ENCODE data around the gene CLNS1A. TPM values are rescaled to one million over a fixed set of nuclear protein-coding genes. Genes with fewer than 3 reads are reported as not detected.
"Not testable (repeated sequence)": the region's sequence is repeated elsewhere in the genome, so short reads cannot be mapped to it uniquely, and the experiment has no call there.

Gene CLNS1A
- total RNA-seq, 2 donors from 2014 or later = 76.4 to 87.4 TPM

DNA sequence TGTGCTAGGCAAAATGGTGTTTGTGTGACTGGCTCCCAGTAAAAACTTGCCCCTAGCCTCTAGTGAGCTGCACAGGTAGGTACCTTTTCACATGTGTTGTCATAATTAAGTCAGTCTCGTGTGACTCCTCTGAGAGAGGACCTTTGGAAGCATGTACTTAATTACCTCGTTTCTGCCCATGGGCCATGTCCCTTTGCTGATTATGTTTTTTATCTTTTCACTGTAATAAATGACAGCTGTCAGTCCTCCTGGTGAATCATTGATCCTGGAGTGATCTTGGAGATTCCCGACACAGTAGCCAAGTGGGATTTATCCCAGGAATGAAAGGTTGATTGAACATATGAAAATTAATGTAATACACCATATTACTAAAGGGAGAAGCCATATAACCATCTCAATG, 12.5 kb upstream of the CLNS1A start:
- Mint-ChIP-seq H3K27ac (no peak overlapping the region), H3K4me1 (peaks cover 2% of the 10 kb centered on the region), H3K4me3 (no peak overlapping the region), H3K27me3 (peaks cover 17% of the 10 kb centered on the region), H3K36me3 (ENCODE audit: low read depth) (no peaks in the 10 kb centered on the region)
- no peaks in the 10 kb centered on the region for H3K9me3 ChIP-seq (ENCODE audit: control insufficient read depth, low read length, poor library complexity, severe bottlenecking)
- DNase-seq (no peak), ATAC-seq (no peak)

DNA sequence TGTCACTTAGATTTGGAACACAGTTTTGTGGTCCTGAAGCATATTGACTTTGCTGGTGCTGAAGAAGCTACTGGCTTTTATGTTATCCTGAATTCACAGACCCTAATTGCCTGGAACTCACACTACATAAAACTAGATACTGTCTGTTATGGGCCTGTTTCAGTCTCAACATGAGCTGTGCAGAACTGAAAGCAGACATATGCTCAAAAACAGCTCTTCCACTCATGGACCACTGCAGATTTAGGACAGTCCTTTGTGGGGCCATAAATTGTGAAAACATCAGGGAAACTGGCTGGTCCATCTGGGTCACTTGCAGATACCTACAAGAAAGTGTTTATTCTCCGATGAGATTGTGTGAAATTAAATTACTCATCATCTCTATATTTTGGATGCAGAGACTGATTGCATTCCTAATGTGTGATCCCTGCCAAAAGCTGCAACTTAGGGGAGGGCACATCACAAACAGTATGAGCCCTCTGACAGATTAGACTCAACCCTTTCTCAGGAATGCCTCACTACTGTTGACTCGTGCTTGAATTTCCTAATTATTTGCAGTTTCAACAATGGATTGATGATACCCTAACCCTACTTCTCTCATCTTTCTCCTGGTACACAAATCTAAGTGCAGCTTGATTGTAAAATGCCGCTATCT, 10.2 kb upstream of the CLNS1A start:
- Mint-ChIP-seq H3K36me3 (ENCODE audit: low read depth) (no peaks in the 10 kb centered on the region), H3K27me3 (peaks cover 17% of the 10 kb centered on the region), H3K4me3 (no peak overlapping the region), H3K27ac (no peak overlapping the region), H3K4me1 (peaks cover 6% of the 10 kb centered on the region)
- DNase-seq = no peak
- no peak for ATAC-seq
- no peaks in the 10 kb centered on the region for H3K9me3 ChIP-seq (ENCODE audit: control insufficient read depth, low read length, poor library complexity, severe bottlenecking)

DNA sequence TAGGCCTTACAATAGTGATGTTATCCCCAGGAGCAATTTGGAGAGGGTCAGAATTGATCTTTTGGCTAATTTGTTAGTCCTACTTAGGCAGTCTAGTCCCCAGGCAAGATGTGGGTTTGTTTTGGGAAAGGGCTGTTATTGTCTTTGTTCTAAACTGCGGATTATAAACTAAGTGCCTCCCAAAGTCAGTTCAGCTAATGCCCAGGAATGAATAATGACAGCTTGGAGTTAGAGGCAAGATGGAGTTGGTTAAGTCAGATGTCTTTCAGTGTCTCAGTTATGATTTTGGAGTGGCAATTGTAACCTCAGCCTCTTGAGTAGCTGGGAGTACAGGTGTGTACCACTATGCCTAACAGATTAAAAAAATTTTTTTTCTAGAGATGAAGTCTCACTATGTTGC, 7.3 kb upstream of the CLNS1A start:
- H3K4me1 Mint-ChIP-seq = peaks cover 5% of the 10 kb centered on the region
- H3K27ac Mint-ChIP-seq = no peak overlapping the region
- no peak overlapping the region for H3K4me3 Mint-ChIP-seq
- DNase-seq = no peak
- H3K36me3 Mint-ChIP-seq (ENCODE audit: low read depth) = no peaks in the 10 kb centered on the region
- ATAC-seq = no peak
- H3K9me3 ChIP-seq (ENCODE audit: control insufficient read depth, low read length, poor library complexity, severe bottlenecking) = no peaks in the 10 kb centered on the region
- peaks cover 11% of the 10 kb centered on the region for H3K27me3 Mint-ChIP-seq

DNA sequence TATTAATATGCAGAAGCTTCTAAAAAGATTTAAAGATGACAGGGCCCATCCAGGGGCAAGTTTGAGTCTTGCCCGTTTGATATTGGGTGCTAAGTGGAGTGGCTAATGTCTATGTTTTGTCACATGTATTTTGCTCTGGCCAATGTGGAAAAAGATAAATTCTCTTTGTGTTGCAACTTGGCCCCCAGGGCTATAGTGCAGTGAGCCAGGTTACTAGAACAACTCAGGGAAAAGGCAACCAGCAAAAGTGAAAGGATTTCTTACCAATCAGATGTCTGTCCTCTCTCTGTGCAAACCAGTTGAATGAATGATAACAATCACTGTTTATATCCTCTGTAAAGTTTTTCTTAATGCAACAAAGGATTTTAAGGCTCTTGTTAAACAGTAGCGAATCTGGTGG, 4.6 kb upstream of the CLNS1A start:
- H3K9me3 ChIP-seq (ENCODE audit: control insufficient read depth, low read length, poor library complexity, severe bottlenecking) = no peaks in the 10 kb centered on the region
- Mint-ChIP-seq H3K36me3 (ENCODE audit: low read depth) (no peaks in the 10 kb centered on the region), H3K4me3 (no peak overlapping the region), H3K4me1 (peaks cover 7% of the 10 kb centered on the region), H3K27me3 (peaks cover 9% of the 10 kb centered on the region), H3K27ac (no peak overlapping the region)
- no peak for DNase-seq
- ATAC-seq = no peak

DNA sequence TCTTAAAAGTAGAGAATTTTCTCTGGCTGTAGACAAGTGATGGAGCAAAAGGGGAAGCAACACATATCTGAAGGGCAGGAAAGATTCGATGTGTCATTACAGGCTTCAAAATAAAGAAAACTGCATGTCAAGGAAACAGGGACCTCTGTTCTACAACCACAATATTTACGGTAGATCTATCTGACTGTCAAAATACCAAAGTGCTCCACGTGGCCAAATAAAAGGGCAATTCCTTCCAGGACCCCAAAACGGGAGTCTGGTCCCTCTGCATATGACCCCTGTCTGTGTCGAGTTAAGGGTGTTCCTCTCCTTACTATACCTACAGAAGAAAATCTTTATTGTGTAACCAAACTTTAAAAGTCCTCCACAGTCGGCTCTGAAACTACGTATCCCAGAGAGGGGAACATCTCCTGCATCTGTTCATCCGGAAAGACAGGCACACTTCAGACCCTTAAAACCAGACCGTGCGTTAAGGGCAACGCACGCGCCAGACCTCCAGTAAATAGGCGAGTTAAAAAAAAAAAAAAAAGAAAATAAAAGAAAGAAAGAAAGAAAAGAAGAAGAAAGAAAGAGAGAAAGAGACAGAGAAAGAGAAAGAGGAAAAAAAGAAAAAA, 756 bp downstream of the CLNS1A start:
- ATAC-seq (no peak), DNase-seq (no peak)
- no peaks in the 10 kb centered on the region for H3K27me3 Mint-ChIP-seq
- H3K4me3 Mint-ChIP-seq = peak overlapping the region; percentile 96
- peaks cover 2% of the 10 kb centered on the region for H3K36me3 Mint-ChIP-seq (ENCODE audit: low read depth)
- H3K27ac Mint-ChIP-seq = peak overlapping the region; percentile 94
- H3K4me1 Mint-ChIP-seq = peaks cover 24% of the 10 kb centered on the region
- no peaks in the 10 kb centered on the region for H3K9me3 ChIP-seq (ENCODE audit: control insufficient read depth, low read length, poor library complexity, severe bottlenecking)

DNA sequence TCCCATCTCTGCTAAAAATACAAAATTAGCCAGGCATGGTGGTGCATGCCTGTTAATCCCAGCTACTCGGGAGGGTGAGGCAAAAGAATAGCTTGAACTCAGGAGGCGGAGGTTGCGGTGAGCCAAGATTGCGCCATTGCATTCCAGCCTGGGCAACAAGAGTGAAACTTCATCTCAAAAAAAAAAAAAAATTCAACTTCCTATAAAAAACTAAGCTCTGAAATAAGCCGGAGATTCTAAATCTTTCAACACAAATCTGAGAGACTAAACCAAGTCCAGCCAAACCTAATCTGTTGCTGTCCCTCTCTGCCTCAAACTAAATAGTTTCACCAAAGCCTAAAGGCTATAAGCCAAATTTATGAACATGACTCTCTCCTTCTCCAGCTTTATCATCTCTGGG, 3.7 kb downstream of the CLNS1A start:
- peaks cover 32% of the 10 kb centered on the region for H3K4me1 Mint-ChIP-seq
- H3K4me3 Mint-ChIP-seq, H3K27ac Mint-ChIP-seq: not testable (repeated sequence)

DNA sequence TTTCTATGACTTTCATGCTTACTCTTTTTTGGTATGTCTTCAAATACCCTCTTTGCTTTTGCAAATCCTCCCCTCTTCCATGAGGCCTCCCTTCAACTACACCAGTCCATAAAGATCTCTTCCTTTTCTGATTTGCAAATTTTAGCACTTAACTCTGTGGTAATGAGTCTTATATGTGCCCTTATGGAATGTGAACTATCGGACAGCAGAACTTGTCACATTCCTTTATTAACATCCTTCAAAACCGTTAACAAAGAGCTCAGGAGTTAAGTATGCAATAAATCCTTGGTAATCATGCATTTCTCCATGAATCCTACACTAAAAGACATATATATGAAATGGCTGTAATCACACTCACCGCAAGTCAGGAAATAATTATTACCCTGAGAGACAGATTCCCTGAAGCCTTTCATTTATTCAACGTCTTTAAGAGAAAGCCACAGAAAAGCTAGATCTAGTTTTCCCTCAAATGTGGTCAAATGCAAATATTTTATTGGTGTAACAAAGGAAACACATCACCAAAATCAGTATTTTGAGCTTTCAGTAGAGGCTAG, 7.4 kb downstream of the CLNS1A start:
- DNase-seq = no peak
- Mint-ChIP-seq H3K27ac (peak overlapping the region; percentile 75), H3K27me3 (no peaks in the 10 kb centered on the region)

More for the DNA sequence above, 3.7 kb downstream of the CLNS1A start:
- not testable (repeated sequence) for H3K27me3 Mint-ChIP-seq; H3K36me3 Mint-ChIP-seq (ENCODE audit: low read depth); H3K9me3 ChIP-seq (ENCODE audit: control insufficient read depth, low read length, poor library complexity, severe bottlenecking); DNase-seq; ATAC-seq

DNA sequence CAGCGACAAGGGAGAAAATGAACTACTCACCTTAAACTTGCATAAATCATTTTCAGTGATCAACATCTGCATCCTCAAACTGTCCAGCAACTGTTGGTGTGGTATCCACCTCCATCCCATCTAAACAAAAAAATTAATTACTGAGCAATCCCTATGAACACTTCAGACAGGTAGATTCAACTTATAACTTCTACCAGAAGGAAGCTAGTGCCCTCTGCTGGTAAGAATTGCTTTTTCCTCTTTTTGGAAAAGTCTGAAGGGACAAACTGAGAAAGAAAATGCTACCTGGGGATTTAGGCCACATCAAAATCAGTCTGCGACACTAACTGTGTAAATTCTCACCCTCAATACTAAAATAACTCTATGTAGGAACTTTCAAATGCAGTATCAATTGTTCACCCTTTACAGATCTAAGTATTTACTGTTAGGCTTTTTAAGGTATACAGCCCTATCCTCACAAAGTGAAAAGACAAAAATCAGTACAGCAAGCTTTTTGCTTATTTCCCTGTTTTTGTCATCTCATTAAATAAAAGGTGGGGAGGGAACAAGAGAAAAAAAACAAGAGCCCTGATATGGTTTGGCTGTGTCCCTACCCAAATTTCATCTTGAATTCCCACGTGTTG, 17.9 kb downstream of the CLNS1A start:
- Mint-ChIP-seq H3K36me3 (ENCODE audit: low read depth) (peaks cover 6% of the 10 kb centered on the region), H3K27ac (peak overlapping the region; percentile 19), H3K4me1 (peaks cover 4% of the 10 kb centered on the region), H3K4me3 (no peak overlapping the region), H3K27me3 (no peaks in the 10 kb centered on the region)
- H3K9me3 ChIP-seq (ENCODE audit: control insufficient read depth, low read length, poor library complexity, severe bottlenecking) = no peaks in the 10 kb centered on the region
- ATAC-seq = peak; percentile 37
- no peak for DNase-seq

More for the DNA sequence above, 7.4 kb downstream of the CLNS1A start:
- Mint-ChIP-seq H3K4me3 (peak overlapping the region; percentile 53), H3K36me3 (ENCODE audit: low read depth) (peaks cover 3% of the 10 kb centered on the region), H3K4me1 (peaks cover 18% of the 10 kb centered on the region)
- ATAC-seq = no peak
- H3K9me3 ChIP-seq (ENCODE audit: control insufficient read depth, low read length, poor library complexity, severe bottlenecking) = no peaks in the 10 kb centered on the region

DNA sequence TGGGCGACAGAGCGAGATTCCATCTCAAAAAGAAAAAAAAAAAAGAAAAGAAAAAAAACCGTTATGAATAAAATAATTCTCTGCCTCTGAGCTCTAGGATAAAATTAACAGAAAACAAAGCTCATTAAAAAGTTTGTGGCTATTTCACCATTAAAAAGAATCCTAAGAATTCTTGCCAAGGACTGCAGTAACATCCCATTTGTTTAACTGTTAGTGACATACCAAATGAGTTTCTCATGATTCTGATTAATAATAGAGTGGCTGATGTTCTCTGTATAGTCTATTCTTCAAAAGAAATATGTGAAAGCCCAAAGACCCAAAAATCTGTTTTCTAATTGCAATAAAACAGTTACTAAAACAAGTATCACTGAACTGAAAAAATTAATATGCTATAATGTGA, 19.7 kb downstream of the CLNS1A start:
- no peaks in the 10 kb centered on the region for H3K27me3 Mint-ChIP-seq
- H3K36me3 Mint-ChIP-seq (ENCODE audit: low read depth) = peaks cover 4% of the 10 kb centered on the region
- H3K27ac Mint-ChIP-seq = peak overlapping the region; percentile 8

DNA sequence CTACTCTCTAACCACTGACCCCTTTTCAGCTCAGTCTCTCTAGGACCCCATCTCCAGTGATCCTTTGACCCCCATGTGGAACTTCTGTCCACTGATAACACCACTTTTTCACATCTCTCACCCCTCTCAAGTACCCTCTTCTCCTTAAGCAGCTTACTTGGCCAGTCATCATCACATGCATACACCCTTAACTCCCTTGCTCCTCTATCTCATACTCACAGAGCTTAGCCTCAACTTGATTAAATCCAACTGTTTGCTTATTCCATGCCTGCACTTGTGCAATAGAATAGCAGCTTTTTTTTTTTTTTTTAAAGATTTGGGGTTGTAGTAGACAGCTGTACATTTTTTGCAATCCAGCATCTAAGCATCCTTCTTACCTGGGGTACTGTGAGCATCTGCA, 25.7 kb downstream of the CLNS1A start:
- Mint-ChIP-seq H3K27me3 (no peaks in the 10 kb centered on the region), H3K36me3 (ENCODE audit: low read depth) (peaks cover 7% of the 10 kb centered on the region), H3K4me3 (no peak overlapping the region), H3K27ac (peak overlapping the region; percentile 19), H3K4me1 (peaks cover 8% of the 10 kb centered on the region)
- DNase-seq (no peak), ATAC-seq (no peak)
- no peaks in the 10 kb centered on the region for H3K9me3 ChIP-seq (ENCODE audit: control insufficient read depth, low read length, poor library complexity, severe bottlenecking)

More for the DNA sequence above, 19.7 kb downstream of the CLNS1A start:
- peaks cover 4% of the 10 kb centered on the region for H3K4me1 Mint-ChIP-seq
- ATAC-seq = no peak
- DNase-seq = no peak
- H3K4me3 Mint-ChIP-seq = no peak overlapping the region
- no peaks in the 10 kb centered on the region for H3K9me3 ChIP-seq (ENCODE audit: control insufficient read depth, low read length, poor library complexity, severe bottlenecking)

DNA sequence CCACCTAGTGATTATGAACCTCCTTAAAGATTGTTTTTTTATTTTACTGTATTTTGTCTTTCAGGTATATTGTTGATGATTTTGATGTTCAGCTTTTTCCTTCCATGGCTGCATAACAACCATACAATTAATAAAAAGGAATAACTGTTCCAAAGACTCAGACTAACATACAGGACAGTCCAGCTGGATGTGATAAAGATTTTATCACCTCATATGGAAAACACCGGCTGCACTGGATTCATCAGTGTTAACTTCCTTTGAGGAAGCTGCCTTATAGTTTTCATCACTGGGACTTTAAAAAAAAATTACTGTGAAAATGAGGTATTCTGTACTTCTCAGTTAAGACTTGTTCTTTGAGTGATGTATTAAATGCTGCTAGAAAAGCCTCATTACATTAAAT, 28.4 kb downstream of the CLNS1A start:
- Mint-ChIP-seq H3K4me1 (peaks cover 6% of the 10 kb centered on the region), H3K36me3 (ENCODE audit: low read depth) (peaks cover 7% of the 10 kb centered on the region), H3K27me3 (no peaks in the 10 kb centered on the region), H3K4me3 (no peak overlapping the region), H3K27ac (no peak overlapping the region)
- DNase-seq (no peak), ATAC-seq (no peak)
- no peaks in the 10 kb centered on the region for H3K9me3 ChIP-seq (ENCODE audit: control insufficient read depth, low read length, poor library complexity, severe bottlenecking)

DNA sequence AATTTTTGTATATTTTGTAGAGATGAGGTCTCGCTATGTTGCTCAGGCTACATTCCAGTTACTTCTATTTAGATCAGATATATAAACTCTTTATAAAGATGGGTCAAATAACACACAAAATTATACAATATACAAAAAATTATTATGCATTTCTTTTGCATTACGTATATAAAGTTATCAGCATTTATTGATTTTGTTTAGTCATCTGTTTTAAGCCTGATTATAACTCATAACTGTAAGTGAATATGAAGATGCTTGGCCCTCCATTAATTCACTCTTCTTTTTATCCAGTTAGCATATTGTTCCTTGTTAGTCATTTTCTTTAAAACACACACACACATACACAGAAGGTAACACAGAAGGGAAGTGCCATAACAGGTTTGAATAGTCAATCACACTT, 33.3 kb downstream of the CLNS1A start:
- Mint-ChIP-seq H3K27me3 (no peaks in the 10 kb centered on the region), H3K27ac (no peak overlapping the region), H3K4me1 (no peaks in the 10 kb centered on the region), H3K4me3 (no peak overlapping the region), H3K36me3 (ENCODE audit: low read depth) (no peaks in the 10 kb centered on the region)
- ATAC-seq = no peak
- no peak for DNase-seq
- H3K9me3 ChIP-seq (ENCODE audit: control insufficient read depth, low read length, poor library complexity, severe bottlenecking) = no peaks in the 10 kb centered on the region

DNA sequence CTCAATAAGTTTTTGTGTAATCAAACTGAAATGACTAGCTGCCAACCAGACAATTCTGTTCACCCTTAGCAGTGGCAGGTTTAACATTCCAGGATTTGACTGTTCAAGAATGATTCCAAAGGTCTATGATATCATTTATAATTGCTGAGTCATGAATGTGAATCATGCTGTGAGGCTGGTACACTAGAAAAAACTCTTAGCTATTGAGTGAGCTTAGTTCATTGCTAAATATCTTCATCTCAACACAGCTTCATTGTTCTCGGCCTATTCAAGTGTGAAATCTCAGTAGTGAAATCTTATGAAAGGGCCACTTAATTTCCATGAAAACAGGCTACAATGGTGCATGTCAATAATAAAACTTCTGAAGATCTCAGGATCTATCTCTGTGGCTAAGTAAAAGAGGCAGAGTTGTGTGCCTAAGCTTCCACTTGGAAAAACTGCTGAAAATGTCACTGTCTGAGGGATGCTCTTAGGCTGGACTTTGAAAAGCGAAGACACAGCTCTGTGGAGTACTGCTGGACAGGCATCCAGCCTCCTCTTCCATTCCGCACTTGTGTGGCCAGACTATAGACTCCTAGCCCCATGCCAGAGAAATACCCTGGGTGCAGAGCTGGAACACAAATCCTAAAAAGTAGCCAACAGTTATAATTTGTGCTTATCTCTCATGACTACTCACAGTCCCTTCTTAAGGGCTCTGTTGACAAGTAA, 35.1 kb downstream of the CLNS1A start:
- no peak overlapping the region for H3K27ac Mint-ChIP-seq
- H3K9me3 ChIP-seq (ENCODE audit: control insufficient read depth, low read length, poor library complexity, severe bottlenecking) = no peaks in the 10 kb centered on the region
- ATAC-seq = no peak
- DNase-seq = no peak
- H3K4me3 Mint-ChIP-seq = no peak overlapping the region
- no peaks in the 10 kb centered on the region for H3K27me3 Mint-ChIP-seq
- H3K4me1 Mint-ChIP-seq = no peaks in the 10 kb centered on the region
- no peaks in the 10 kb centered on the region for H3K36me3 Mint-ChIP-seq (ENCODE audit: low read depth)
